ENCODE measurements around the gene VSIG10L2.

DNA sequence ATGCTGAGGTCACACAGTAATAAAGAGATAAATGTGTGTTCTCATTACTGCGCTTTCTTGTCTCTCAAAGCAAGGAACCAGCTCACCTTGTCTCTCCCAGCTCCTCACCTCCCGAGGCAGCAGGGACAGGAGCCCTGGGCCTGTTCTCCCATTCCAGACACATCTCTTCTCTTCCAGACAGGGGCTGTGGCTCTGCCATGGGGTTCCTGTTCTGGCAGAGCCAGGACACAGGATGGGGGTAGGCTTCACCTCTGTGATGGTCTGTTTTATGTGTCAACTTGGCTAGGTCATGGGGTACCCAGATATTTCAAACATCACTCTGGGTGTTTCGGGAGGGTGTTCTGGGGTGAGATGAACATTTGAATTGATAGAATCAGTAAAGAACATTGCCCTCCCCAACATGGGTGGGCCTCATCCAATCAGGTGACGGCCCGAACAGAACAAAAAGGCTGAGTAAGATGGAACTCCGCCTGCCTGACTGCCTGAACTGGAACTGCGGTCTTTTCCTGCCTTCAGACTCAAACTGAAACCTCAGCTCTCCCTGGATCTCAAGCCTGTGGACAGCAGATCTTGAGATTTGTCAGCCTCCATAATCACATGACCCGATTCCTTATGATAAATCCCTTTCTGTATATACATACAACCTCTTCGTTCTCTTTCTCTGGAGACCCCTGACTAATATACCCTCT lies 2.0 kb upstream of the VSIG10L2 start:
- TF ChIP-seq, protein P1, sequence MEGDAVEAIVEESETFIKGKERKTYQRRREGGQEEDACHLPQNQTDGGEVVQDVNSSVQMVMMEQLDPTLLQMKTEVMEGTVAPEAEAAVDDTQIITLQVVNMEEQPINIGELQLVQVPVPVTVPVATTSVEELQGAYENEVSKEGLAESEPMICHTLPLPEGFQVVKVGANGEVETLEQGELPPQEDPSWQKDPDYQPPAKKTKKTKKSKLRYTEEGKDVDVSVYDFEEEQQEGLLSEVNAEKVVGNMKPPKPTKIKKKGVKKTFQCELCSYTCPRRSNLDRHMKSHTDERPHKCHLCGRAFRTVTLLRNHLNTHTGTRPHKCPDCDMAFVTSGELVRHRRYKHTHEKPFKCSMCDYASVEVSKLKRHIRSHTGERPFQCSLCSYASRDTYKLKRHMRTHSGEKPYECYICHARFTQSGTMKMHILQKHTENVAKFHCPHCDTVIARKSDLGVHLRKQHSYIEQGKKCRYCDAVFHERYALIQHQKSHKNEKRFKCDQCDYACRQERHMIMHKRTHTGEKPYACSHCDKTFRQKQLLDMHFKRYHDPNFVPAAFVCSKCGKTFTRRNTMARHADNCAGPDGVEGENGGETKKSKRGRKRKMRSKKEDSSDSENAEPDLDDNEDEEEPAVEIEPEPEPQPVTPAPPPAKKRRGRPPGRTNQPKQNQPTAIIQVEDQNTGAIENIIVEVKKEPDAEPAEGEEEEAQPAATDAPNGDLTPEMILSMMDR (IDR thresholded peaks at IDR 0.05): no peak
- no peak for TF ChIP-seq POLR2A (IDR thresholded peaks at IDR 0.05)
